Measurements from ENCODE around the gene TIAM2.

Gene TIAM2

GRCh38 chr6:155287762-155288161, 292.6 kb downstream of the TIAM2 start:
- DNase-seq (ENCODE audit: low read depth in 2 of 2) = no peak

- no peak for DNase-seq (ENCODE audit: low read depth in 2 of 2)
Measured at GRCh38 chr6:155290491-155290890, 295.4 kb downstream of the TIAM2 start.

DNA sequence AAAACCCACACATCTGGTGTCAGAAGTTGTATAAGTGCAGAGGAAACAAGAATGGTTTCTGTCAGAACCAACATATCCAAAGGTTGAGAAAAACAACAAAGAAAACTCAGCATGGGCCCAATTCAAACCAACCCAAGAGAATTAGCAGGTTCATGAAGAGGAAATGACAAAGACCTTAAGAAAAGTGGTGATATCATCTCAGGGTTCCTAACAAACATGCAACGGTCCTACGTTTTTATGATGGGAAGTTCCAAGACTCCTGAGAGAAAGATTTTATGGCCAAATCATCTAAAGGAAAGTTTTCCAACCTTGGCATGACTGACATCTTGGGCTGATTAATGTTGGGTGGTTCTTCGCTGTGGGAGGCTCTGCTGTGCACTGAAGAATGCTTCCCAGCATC, 296.2 kb downstream of the TIAM2 start:
- DNase-seq (ENCODE audit: low read depth in 2 of 2) = no peak

- DNase-seq (ENCODE audit: low read depth in 2 of 2) = no peak
Measured at GRCh38 chr6:155292711-155293110, 297.6 kb downstream of the TIAM2 start.

DNA sequence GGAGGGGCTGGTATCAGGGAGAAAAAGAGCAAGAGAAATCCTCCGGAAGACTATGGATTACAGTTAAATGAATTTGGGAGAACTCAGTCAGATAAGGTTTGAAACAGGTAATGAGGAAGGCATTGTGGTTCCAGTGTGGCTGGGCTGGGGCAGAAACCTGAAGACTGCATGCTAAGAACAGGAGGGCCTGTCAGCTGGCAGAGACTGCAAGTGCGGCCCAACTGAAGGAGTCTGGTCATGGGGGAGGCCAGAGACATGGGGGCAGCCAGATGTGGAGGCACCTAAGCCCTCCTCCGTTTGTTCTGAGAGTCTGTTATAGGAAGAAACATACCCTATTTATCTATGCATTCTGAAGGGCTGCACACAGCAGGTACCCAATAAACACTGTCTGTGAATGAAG, 302.6 kb downstream of the TIAM2 start:
- DNase-seq (ENCODE audit: low read depth in 2 of 2) = no peak

GRCh38 chr6:155301867-155302266, 306.8 kb downstream of the TIAM2 start:
- peak; percentile 50 for DNase-seq (ENCODE audit: low read depth in 2 of 2)

DNA sequence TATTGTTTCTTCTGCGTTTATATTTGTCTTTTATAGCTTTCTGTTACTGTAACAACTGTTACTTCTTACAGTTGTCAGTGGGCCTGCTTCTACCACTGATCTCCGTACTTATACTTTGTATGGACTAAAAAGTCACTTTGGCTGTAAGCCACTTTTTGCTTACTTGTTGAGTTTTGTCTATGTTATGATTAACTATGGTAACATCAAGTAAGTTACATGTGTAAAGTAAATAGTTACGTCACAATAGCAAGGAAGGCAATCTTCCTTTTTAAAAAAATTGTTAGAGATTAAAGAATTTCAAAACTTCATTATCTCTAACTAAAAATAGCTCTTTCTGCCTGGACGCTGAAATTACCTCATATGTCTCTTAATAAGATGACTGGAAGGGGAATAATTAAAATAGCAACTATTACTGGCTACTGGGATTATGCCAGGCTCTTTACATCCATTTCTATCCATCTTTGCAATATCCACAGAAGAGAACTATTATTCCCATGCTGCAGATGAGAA, 308.3 kb downstream of the TIAM2 start:
- no peak for DNase-seq (ENCODE audit: low read depth in 2 of 2)

- DNase-seq (ENCODE audit: low read depth in 2 of 2) = no peak
Measured at GRCh38 chr6:155306958-155307357, 311.8 kb downstream of the TIAM2 start.
